Stimulated activated CD4-positive, alpha-beta T cell treated with anti-CD3 and anti-CD28 coated beads, Interleukin-4, amount 100 ng/mL, for 4 hours (primary cell): ENCODE results near the gene KIF26B.
A peak's percentile ranks its signal among the peaks of the same experiment; 100 is the strongest.

Experiments used
- DNase-seq, 2 experiments: peaks; one replicate each; pipeline ENCODE4 v3.0.0-alpha.2; 2020

KIF26B gene

GRCh38 chr1:245133995-245134715 lies 20.6 kb upstream of the KIF26B start:
- DNase-seq = no peak

GRCh38 chr1:245142171-245142798 lies 12.5 kb upstream of the KIF26B start:
- no peak for DNase-seq

GRCh38 chr1:245142976-245143375 lies 11.8 kb upstream of the KIF26B start:
- DNase-seq = no peak

GRCh38 chr1:245143849-245144248 lies 10.9 kb upstream of the KIF26B start:
- DNase-seq = no peak

- DNase-seq = no peak
Measured at GRCh38 chr1:245148069-245148468, 6.7 kb upstream of the KIF26B start.

GRCh38 chr1:245148861-245149260 lies 5.9 kb upstream of the KIF26B start:
- DNase-seq = no peak

- DNase-seq = peak; percentile 43 to 63
Measured at GRCh38 chr1:245153081-245153551, 1.7 kb upstream of the KIF26B start.

- DNase-seq = no peak
Measured at GRCh38 chr1:245153552-245154428, 995 bp upstream of the KIF26B start.

- DNase-seq = no peak
Measured at GRCh38 chr1:245155272-245156040, 671 bp downstream of the KIF26B start.

- DNase-seq = peak; percentile 73 to 79
Measured at GRCh38 chr1:245156041-245156735, 1.4 kb downstream of the KIF26B start.

- DNase-seq = no peak
Measured at GRCh38 chr1:245156736-245157505, 2.1 kb downstream of the KIF26B start.

- DNase-seq = no peak
Measured at GRCh38 chr1:245158913-245159312, 4.1 kb downstream of the KIF26B start.

- DNase-seq = no peak
Measured at GRCh38 chr1:245160288-245160687, 5.5 kb downstream of the KIF26B start.

- DNase-seq = no peak
Measured at GRCh38 chr1:245160741-245161400, 6.1 kb downstream of the KIF26B start.

GRCh38 chr1:245161866-245162265 lies 7.1 kb downstream of the KIF26B start:
- no peak for DNase-seq

- no peak for DNase-seq
Measured at GRCh38 chr1:245166471-245166885, 11.7 kb downstream of the KIF26B start.

GRCh38 chr1:245168086-245168485 lies 13.3 kb downstream of the KIF26B start:
- no peak for DNase-seq

GRCh38 chr1:245168906-245169305 lies 14.1 kb downstream of the KIF26B start:
- no peak for DNase-seq

- DNase-seq = no peak
Measured at GRCh38 chr1:245169376-245169775, 14.6 kb downstream of the KIF26B start.

GRCh38 chr1:245172026-245172425 lies 17.2 kb downstream of the KIF26B start:
- no peak for DNase-seq

GRCh38 chr1:245172829-245173228 lies 18.0 kb downstream of the KIF26B start:
- DNase-seq = no peak
